HepG2 (cell line): Measurements from ENCODE around the gene DALRD3. TPM values are rescaled to one million over a fixed set of nuclear protein-coding genes. Genes with fewer than 3 reads are reported as not detected.

Experiments used
- ATAC-seq: fragments of 200-7000 bp; cut with Tn5 transposase; 3 replicates; pipeline ENCODE4 v1.9.1; 2020; ENCODE audit warnings: mild to moderate bottlenecking, moderate library complexity
- BruUV-seq: library from RNA; stranded (reverse); fragments of 400-500 nt; replicated peaks from 2 replicates; lab custom pipeline; 2021; lab: Mats Ljungman, UMichigan
- CTCF ChIA-PET: fragments of 300-600 bp; formaldehyde crosslinking; extraction: SDS; loops from one replicate; lab custom pipeline; 2021; ENCODE audit warnings: low total read pairs, inconsistent platforms, low intra/inter-chr PET ratio; lab: Yijun Ruan, JAX
- POLR2A ChIA-PET: fragments of 350-600 bp; sonication (Branson Sonifier 250); formaldehyde crosslinking; loops from one replicate; lab custom pipeline; 2020; ENCODE audit warnings: antibody characterized with exemption, inconsistent platforms; lab: Yijun Ruan, JAX
- DNase-seq: peaks from one replicate; pipeline ENCODE4 v3.0.0-alpha.2; 2015; ENCODE audit warnings: low spot score
- FAIRE-seq: peaks from 3 replicates; lab custom pipeline; 2011; peaks lifted over from hg19 to GRCh38; lab: Jason Lieb, UNC
- H2AFZ ChIP-seq: one replicate; pipeline ENCODE4 v1.6.1; 2011; ENCODE audit warnings: low read length, inconsistent platforms
- H3K27ac ChIP-seq: fragments of 300-600 bp; 3 replicates; pipeline ENCODE4 v1.8.0; 2011; ENCODE audit warnings: mixed run types, mild to moderate bottlenecking, mixed read lengths, low read length, inconsistent platforms; ENCODE audit not compliant: insufficient read depth; ENCODE audit errors: extremely low read length
- H3K27me3 ChIP-seq, 2 experiments: fragments of 200-600 bp in 1 of 2; 2 replicates in 1 of 2; 3 replicates in 1 of 2; pipeline versions ENCODE4 v1.6.0 to v1.8.0; 2011; ENCODE audit warnings: low read length in 2 of 2, mild to moderate bottlenecking in 2 of 2, moderate library complexity in 2 of 2, inconsistent platforms in 1 of 2; ENCODE audit not compliant: insufficient read depth in 2 of 2, control insufficient read depth in 1 of 2
- H3K36me3 ChIP-seq, 2 experiments: fragments of 200-600 bp in 1 of 2; replicated peaks in 1 of 2; 2 replicates in 1 of 2; 3 replicates in 1 of 2; pipeline versions ENCODE4 v1.5.1 to v1.8.0; 2011; ENCODE audit warnings: low read length in 2 of 2, inconsistent platforms in 1 of 2; ENCODE audit not compliant: insufficient read depth in 2 of 2, control insufficient read depth in 1 of 2
- H3K4me1 ChIP-seq: 2 replicates; pipeline ENCODE4 v1.5.1; 2012; ENCODE audit warnings: low read length, inconsistent platforms; ENCODE audit not compliant: insufficient read depth
- H3K4me2 ChIP-seq: 2 replicates; pipeline ENCODE4 v1.6.0; 2011; ENCODE audit warnings: low read depth, low read length, inconsistent platforms
- H3K4me3 ChIP-seq, 3 experiments: fragments of 200-600 bp in 1 of 3; sonication (generic), shearing (Covaris generic) in 1 of 3; replicated peaks in 1 of 3; 2 replicates each; pipeline ENCODE4 v1.5.1; 2011 to 2016; ENCODE audit warnings: low read length in 3 of 3, inconsistent platforms in 2 of 3, low read depth in 2 of 3, mild to moderate bottlenecking in 2 of 3, control low read depth in 1 of 3, mixed read lengths in 1 of 3; ENCODE audit not compliant: insufficient read depth in 1 of 3
- H3K79me2 ChIP-seq: one replicate; pipeline ENCODE4 v1.6.1; 2011; ENCODE audit warnings: low read length, inconsistent platforms; ENCODE audit not compliant: insufficient read depth
- H3K9ac ChIP-seq: 2 replicates; pipeline ENCODE4 v1.6.0; 2011; ENCODE audit warnings: mild to moderate bottlenecking, low read depth, low read length, inconsistent platforms; ENCODE audit not compliant: insufficient read depth
- H3K9me3 ChIP-seq: 2 replicates; pipeline ENCODE4 v1.5.1; 2012; ENCODE audit warnings: mild to moderate bottlenecking, low read length
- H4K20me1 ChIP-seq: 2 replicates; pipeline ENCODE4 v1.6.0; 2011; ENCODE audit warnings: inconsistent platforms, mild to moderate bottlenecking, low read length, moderate library complexity; ENCODE audit not compliant: insufficient read depth
- BHLHE40 ChIP-seq: IDR thresholded peaks from 2 replicates; pipeline ENCODE4 v1.6.1; 2011; ENCODE audit warnings: low read length, improper control_type of control experiment
- HHEX ChIP-seq: IDR thresholded peaks from 2 replicates; pipeline ENCODE4 v1.6.1; 2016; ENCODE audit warnings: control low read depth
- IRX3 ChIP-seq: sonication (generic); formaldehyde crosslinking; IDR thresholded peaks from 2 replicates; pipeline ENCODE4 v1.8.1; 2023; ENCODE audit warnings: mild to moderate bottlenecking, low read depth, missing genetic modification reagents, borderline replicate concordance
- TAF15 ChIP-seq: fragments of 200-400 bp; formaldehyde crosslinking; IDR thresholded peaks from one replicate; pipeline ENCODE4 v1.6.1; 2018; ENCODE audit warnings: mild to moderate bottlenecking, low read depth, low read length; ENCODE audit not compliant: poor library complexity, severe bottlenecking
- ZC3H4 ChIP-seq: sonication (generic); formaldehyde crosslinking; IDR thresholded peaks from 2 replicates; pipeline ENCODE4 v1.4.0; 2020; ENCODE audit warnings: missing genetic modification reagents, borderline replicate concordance
- ZFP90 ChIP-seq: sonication (generic); formaldehyde crosslinking; IDR thresholded peaks from 2 replicates; pipeline ENCODE4 v1.8.0; 2022; ENCODE audit warnings: missing genetic modification reagents, mild to moderate bottlenecking, inconsistent platforms, borderline replicate concordance
- WGBS: methylation state at CpG from one replicate; pipeline ENCODE4 v1.1.6; 2017; ENCODE audit warnings: low lambda C conversion rate; 5-methylcytosine and 5-hydroxymethylcytosine counted together
- in situ Hi-C: cut with HindIII; loops from 2 replicates; pipeline ENCODE4 v1.10.0; 2017; ENCODE audit warnings: low pct_unique_long_range_greater_than_20kb; ENCODE audit not compliant: extremely low pct_ligation_motif_present
- intact Hi-C: fragments of 100-400 bp; cut with micrococcal nuclease; formaldehyde crosslinking; loops from one replicate; pipeline ENCODE4 v1.10.0; 2022; ENCODE audit not compliant: unreplicated experiment
- polyA plus RNA-seq, 8 experiments: library from polyadenylated mRNA; depleted of rRNA in 3 of 8; stranded (reverse) in 7 of 8; unstranded in 1 of 8; fragments of >200 nt; fragmentation: Illumina TruSeq in 4 of 8; extraction: Trizol in 4 of 8; gene quantifications; 2 replicates each; pipeline versions ENCODE4 v1.2.1 to v1.2.3, GENCODE V29; 2011 to 2016; ENCODE audit warnings: low read depth in 4 of 8, missing spikeins in 1 of 8, mixed read lengths in 1 of 8; ENCODE audit not compliant: insufficient read depth in 1 of 8
- total RNA-seq, 5 experiments: library from RNA; depleted of rRNA; stranded (reverse); fragments of >200 nt; fragmentation: Illumina TruSeq; extraction: Trizol; gene quantifications; 2 replicates each; pipeline ENCODE4 v1.2.3, GENCODE V29; 2016; ENCODE audit warnings: low read depth in 1 of 5
- TF ChIP-seq, protein P1 (sequence below): IDR thresholded peaks from 2 replicates; pipeline ENCODE4 v1.6.1; 2012; ENCODE audit warnings: inconsistent platforms
- TF ChIP-seq, protein P2 (sequence below): sonication (generic); formaldehyde crosslinking; IDR thresholded peaks from 2 replicates; pipeline ENCODE4 v1.4.0; 2020; ENCODE audit warnings: missing genetic modification reagents
- TF ChIP-seq, protein P3 (sequence below): sonication (generic); formaldehyde crosslinking; IDR thresholded peaks from 2 replicates; pipeline ENCODE4; 2020; ENCODE audit warnings: missing genetic modification reagents, mild to moderate bottlenecking, borderline replicate concordance
- TF ChIP-seq, protein P4 (sequence below): sonication (generic); formaldehyde crosslinking; IDR thresholded peaks from 2 replicates; pipeline ENCODE4 v1.4.0; 2020; ENCODE audit warnings: missing genetic modification reagents

DALRD3 gene
- total and polyA plus RNA-seq, 2 of the 13 experiments (the other 11 are each of a cell fraction or from before 2014, with no cell fraction given), result 19.9 to 36.5 TPM

DNA sequence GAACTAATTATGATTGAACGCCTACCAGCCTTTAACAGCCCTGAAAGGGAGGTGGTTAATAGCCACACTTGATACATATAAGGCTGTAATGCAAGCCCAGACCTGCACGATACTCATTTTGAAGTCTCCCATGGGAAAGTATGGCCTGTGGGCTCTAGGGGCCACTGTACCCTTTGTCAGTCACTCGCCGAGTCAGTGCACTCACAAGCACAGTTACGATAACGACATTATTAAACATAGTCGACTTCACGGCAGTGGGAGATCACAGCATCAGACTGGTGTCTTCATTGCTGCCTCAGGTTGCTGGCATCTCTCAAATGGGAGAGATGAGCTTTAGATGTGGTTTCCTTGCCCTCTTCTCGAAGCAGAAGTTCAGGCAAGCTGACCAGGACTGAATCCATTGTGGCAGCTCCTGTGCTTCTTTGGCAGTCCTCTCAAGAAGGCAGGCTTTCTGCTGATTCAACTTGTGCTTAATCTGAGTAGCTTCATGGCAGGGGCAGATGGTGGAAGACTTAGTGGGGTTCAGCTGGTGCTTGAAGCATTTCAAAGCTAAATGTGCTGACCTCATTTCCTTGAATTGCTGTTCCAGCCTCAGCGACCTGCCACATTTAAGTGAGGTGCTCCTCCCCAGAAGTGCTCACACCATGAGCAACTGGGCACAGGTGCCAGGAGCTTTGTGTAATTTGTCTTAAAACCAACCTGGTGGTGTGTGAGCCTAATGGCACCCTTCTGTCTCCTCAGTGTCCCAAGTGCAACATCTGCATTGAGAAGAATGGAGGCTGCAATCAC, 44.1 kb downstream of the DALRD3 start:
- H3K27me3 ChIP-seq, result no peaks in the 10 kb centered on the region
- no peak overlapping the region for H3K4me2 ChIP-seq
- intact Hi-C loops, result no loop called here
- H3K79me2 ChIP-seq, result no peaks in the 10 kb centered on the region
- in situ Hi-C loops, result no loop called here
- H3K9me3 ChIP-seq, result no peaks in the 10 kb centered on the region
- no peak for ATAC-seq
- no TSS peak for BruUV-seq
- TF ChIP-seq IRX3 (no peak), BHLHE40 (no peak), ZFP90 (CRISPR knock-in tag) (no peak), ZC3H4 (CRISPR knock-in tag) (no peak), TAF15 (no peak), HHEX (CRISPR knock-in tag) (no peak)
- TF ChIP-seq, protein P1, sequence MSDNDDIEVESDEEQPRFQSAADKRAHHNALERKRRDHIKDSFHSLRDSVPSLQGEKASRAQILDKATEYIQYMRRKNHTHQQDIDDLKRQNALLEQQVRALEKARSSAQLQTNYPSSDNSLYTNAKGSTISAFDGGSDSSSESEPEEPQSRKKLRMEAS, result no peak
- TF ChIP-seq, protein P2, sequence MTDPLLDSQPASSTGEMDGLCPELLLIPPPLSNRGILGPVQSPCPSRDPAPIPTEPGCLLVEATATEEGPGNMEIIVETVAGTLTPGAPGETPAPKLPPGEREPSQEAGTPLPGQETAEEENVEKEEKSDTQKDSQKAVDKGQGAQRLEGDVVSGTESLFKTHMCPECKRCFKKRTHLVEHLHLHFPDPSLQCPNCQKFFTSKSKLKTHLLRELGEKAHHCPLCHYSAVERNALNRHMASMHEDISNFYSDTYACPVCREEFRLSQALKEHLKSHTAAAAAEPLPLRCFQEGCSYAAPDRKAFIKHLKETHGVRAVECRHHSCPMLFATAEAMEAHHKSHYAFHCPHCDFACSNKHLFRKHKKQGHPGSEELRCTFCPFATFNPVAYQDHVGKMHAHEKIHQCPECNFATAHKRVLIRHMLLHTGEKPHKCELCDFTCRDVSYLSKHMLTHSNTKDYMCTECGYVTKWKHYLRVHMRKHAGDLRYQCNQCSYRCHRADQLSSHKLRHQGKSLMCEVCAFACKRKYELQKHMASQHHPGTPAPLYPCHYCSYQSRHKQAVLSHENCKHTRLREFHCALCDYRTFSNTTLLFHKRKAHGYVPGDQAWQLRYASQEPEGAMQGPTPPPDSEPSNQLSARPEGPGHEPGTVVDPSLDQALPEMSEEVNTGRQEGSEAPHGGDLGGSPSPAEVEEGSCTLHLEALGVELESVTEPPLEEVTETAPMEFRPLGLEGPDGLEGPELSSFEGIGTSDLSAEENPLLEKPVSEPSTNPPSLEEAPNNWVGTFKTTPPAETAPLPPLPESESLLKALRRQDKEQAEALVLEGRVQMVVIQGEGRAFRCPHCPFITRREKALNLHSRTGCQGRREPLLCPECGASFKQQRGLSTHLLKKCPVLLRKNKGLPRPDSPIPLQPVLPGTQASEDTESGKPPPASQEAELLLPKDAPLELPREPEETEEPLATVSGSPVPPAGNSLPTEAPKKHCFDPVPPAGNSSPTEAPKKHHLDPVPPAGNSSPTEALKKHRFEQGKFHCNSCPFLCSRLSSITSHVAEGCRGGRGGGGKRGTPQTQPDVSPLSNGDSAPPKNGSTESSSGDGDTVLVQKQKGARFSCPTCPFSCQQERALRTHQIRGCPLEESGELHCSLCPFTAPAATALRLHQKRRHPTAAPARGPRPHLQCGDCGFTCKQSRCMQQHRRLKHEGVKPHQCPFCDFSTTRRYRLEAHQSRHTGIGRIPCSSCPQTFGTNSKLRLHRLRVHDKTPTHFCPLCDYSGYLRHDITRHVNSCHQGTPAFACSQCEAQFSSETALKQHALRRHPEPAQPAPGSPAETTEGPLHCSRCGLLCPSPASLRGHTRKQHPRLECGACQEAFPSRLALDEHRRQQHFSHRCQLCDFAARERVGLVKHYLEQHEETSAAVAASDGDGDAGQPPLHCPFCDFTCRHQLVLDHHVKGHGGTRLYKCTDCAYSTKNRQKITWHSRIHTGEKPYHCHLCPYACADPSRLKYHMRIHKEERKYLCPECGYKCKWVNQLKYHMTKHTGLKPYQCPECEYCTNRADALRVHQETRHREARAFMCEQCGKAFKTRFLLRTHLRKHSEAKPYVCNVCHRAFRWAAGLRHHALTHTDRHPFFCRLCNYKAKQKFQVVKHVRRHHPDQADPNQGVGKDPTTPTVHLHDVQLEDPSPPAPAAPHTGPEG, result no peak
- TF ChIP-seq, protein P3, sequence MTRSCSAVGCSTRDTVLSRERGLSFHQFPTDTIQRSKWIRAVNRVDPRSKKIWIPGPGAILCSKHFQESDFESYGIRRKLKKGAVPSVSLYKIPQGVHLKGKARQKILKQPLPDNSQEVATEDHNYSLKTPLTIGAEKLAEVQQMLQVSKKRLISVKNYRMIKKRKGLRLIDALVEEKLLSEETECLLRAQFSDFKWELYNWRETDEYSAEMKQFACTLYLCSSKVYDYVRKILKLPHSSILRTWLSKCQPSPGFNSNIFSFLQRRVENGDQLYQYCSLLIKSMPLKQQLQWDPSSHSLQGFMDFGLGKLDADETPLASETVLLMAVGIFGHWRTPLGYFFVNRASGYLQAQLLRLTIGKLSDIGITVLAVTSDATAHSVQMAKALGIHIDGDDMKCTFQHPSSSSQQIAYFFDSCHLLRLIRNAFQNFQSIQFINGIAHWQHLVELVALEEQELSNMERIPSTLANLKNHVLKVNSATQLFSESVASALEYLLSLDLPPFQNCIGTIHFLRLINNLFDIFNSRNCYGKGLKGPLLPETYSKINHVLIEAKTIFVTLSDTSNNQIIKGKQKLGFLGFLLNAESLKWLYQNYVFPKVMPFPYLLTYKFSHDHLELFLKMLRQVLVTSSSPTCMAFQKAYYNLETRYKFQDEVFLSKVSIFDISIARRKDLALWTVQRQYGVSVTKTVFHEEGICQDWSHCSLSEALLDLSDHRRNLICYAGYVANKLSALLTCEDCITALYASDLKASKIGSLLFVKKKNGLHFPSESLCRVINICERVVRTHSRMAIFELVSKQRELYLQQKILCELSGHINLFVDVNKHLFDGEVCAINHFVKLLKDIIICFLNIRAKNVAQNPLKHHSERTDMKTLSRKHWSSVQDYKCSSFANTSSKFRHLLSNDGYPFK (CRISPR knock-in tag), result no peak
- TF ChIP-seq, protein P4, sequence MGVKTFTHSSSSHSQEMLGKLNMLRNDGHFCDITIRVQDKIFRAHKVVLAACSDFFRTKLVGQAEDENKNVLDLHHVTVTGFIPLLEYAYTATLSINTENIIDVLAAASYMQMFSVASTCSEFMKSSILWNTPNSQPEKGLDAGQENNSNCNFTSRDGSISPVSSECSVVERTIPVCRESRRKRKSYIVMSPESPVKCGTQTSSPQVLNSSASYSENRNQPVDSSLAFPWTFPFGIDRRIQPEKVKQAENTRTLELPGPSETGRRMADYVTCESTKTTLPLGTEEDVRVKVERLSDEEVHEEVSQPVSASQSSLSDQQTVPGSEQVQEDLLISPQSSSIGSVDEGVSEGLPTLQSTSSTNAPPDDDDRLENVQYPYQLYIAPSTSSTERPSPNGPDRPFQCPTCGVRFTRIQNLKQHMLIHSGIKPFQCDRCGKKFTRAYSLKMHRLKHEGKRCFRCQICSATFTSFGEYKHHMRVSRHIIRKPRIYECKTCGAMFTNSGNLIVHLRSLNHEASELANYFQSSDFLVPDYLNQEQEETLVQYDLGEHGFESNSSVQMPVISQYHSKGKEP, result no peak
- TF ChIP-seq, all 625 proteins: peak for 0
- ChIA-PET POLR2A (no interaction called here), CTCF (no interaction called here)
- DNase-seq (no peak), FAIRE-seq (no peak)
- peaks cover 33 to 81% of the 10 kb centered on the region in 2 experiments for H3K36me3 ChIP-seq
- no peak overlapping the region for H2AFZ ChIP-seq
- H3K9ac ChIP-seq, result no peak overlapping the region
- WGBS, result 97% methylated on average over 9 of the region's 10 CpGs
- H3K27ac ChIP-seq, result no peak overlapping the region
- no peak overlapping the region for H3K4me3 ChIP-seq
- H4K20me1 ChIP-seq, result no peaks in the 10 kb centered on the region
- H3K4me1 ChIP-seq, result no peaks in the 10 kb centered on the region
